ENCODE measurements around the gene NDFIP2.

NDFIP2 gene

DNA sequence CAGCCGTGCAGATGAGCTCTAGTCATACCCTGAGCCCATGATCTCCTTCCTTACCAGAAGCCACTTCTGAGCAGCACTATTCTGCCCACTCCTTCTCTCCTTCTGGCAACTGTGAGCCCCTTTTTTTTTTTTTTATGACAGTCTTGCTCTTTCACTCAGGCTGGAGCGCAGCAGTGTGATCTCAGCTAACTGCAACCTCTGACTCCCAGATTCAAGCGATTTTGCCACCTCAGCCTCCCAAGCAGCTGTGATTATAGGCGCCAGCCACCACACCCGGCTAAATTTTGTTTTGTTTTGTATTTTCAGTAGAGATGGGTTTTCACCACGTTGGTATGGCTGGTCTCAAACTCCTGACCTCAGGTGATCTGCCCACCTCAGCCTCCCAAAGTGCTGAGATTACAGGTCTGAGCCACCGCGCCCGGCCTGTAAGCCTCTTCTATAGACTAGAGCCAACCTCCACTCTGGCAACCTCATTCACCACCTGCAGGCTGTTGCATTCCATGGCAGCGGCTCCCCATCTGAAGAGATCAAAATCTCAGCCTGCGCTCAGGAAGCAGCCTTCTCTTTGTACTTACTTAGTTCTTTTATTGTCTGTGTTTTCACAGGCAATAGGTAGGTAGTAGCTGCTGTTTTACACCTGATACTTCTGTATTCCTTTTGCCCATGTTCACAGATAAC is 34.8 kb upstream of the NDFIP2 start:
- Histone ChIP-seq H3K36me3 (ENCODE audit: low read length) (no peaks in the 10 kb centered on the region), H4K20me1 (ENCODE audit: low read depth, low read length) (no peaks in the 10 kb centered on the region), H2AFZ (ENCODE audit: low read depth, low read length, severe bottlenecking) (no peak overlapping the region), H3K9ac (ENCODE audit: low read length) (no peak overlapping the region), H3K4me3 (ENCODE audit: insufficient read depth, low read length, poor library complexity, severe bottlenecking) (no peak overlapping the region), H3K9me2 (replicated peaks; ENCODE audit: insufficient read depth, low read length) (no peaks in the 10 kb centered on the region), H3K4me2 (ENCODE audit: low read depth, low read length, poor library complexity, severe bottlenecking) (no peak overlapping the region), H3F3A (ENCODE audit: insufficient read depth) (no peaks in the 10 kb centered on the region), H3K79me2 (ENCODE audit: insufficient read depth, low read length) (no peaks in the 10 kb centered on the region), H3K27ac (ENCODE audit: low read depth, low read length) (no peak overlapping the region), H3K9me3 (ENCODE audit: insufficient read depth, low read length) (no peaks in the 10 kb centered on the region), H3K27me3 (ENCODE audit: low read length) (no peaks in the 10 kb centered on the region)
- TF ChIP-seq, protein P1, sequence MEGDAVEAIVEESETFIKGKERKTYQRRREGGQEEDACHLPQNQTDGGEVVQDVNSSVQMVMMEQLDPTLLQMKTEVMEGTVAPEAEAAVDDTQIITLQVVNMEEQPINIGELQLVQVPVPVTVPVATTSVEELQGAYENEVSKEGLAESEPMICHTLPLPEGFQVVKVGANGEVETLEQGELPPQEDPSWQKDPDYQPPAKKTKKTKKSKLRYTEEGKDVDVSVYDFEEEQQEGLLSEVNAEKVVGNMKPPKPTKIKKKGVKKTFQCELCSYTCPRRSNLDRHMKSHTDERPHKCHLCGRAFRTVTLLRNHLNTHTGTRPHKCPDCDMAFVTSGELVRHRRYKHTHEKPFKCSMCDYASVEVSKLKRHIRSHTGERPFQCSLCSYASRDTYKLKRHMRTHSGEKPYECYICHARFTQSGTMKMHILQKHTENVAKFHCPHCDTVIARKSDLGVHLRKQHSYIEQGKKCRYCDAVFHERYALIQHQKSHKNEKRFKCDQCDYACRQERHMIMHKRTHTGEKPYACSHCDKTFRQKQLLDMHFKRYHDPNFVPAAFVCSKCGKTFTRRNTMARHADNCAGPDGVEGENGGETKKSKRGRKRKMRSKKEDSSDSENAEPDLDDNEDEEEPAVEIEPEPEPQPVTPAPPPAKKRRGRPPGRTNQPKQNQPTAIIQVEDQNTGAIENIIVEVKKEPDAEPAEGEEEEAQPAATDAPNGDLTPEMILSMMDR (IDR thresholded peaks at IDR 0.05; ENCODE audit: insufficient read depth, low read length, poor library complexity, severe bottlenecking), result no peak
- no peak for TF ChIP-seq EZH2phosphoT487 (conservative IDR thresholded peaks at IDR 0.05; ENCODE audit: low read length)

DNA sequence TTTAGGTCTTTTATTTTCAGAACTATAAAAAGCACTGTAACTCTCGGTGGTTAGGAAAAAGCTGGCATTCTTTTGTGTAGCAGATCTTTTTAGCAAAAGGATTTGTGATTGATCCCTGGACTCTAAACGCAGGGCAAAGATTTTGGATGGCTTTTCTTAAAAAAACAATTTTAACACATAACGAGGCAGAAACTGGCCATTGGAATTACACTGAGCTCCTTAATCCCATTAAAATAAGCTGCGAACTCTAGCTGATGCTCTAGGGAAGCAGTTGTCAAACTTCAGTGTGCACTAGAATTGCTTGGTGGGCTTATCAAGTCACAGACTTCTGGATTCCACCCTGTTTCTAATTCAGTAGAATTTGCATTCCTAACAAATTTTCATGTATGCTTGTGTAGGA is 33.8 kb upstream of the NDFIP2 start:
- Histone ChIP-seq H2AFZ (ENCODE audit: low read depth, low read length, severe bottlenecking) (no peak overlapping the region), H3K36me3 (ENCODE audit: low read length) (no peaks in the 10 kb centered on the region), H4K20me1 (ENCODE audit: low read depth, low read length) (no peaks in the 10 kb centered on the region), H3K4me2 (ENCODE audit: low read depth, low read length, poor library complexity, severe bottlenecking) (no peak overlapping the region), H3K79me2 (ENCODE audit: insufficient read depth, low read length) (no peaks in the 10 kb centered on the region), H3K9me2 (replicated peaks; ENCODE audit: insufficient read depth, low read length) (no peaks in the 10 kb centered on the region), H3K9me3 (ENCODE audit: insufficient read depth, low read length) (no peaks in the 10 kb centered on the region), H3F3A (ENCODE audit: insufficient read depth) (no peaks in the 10 kb centered on the region), H3K9ac (ENCODE audit: low read length) (no peak overlapping the region), H3K27ac (ENCODE audit: low read depth, low read length) (no peak overlapping the region), H3K27me3 (ENCODE audit: low read length) (no peaks in the 10 kb centered on the region), H3K4me3 (ENCODE audit: insufficient read depth, low read length, poor library complexity, severe bottlenecking) (no peak overlapping the region)
- TF ChIP-seq, protein P1 (IDR thresholded peaks at IDR 0.05; ENCODE audit: insufficient read depth, low read length, poor library complexity, severe bottlenecking), result no peak
- TF ChIP-seq EZH2phosphoT487 (conservative IDR thresholded peaks at IDR 0.05; ENCODE audit: low read length), result no peak

DNA sequence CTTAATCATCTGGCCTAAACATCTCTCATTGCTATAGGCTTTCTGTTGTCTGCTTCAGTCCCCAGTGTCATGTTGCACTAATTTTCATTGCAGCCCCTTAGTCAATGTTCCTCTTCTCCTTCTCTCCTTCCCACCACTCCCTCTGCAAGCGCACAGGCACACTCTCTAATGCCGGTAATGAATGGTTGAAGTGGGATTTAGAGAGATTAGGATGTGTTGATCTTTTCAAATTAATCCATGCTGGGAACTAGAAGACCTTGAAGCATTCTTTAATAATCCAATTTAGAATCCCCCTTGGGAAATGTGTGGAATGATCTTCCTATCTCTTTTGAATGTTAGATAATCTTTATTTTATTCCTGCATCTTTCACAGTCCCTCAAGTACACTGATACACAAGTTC is 33.2 kb upstream of the NDFIP2 start:
- Histone ChIP-seq H3K36me3 (ENCODE audit: low read length) (no peaks in the 10 kb centered on the region), H3K79me2 (ENCODE audit: insufficient read depth, low read length) (no peaks in the 10 kb centered on the region), H3K27me3 (ENCODE audit: low read length) (no peaks in the 10 kb centered on the region), H4K20me1 (ENCODE audit: low read depth, low read length) (no peaks in the 10 kb centered on the region), H3K9me3 (ENCODE audit: insufficient read depth, low read length) (no peaks in the 10 kb centered on the region), H3F3A (ENCODE audit: insufficient read depth) (no peaks in the 10 kb centered on the region), H3K27ac (ENCODE audit: low read depth, low read length) (no peak overlapping the region), H3K4me3 (ENCODE audit: insufficient read depth, low read length, poor library complexity, severe bottlenecking) (no peak overlapping the region), H3K9me2 (replicated peaks; ENCODE audit: insufficient read depth, low read length) (no peaks in the 10 kb centered on the region), H2AFZ (ENCODE audit: low read depth, low read length, severe bottlenecking) (no peak overlapping the region), H3K4me2 (ENCODE audit: low read depth, low read length, poor library complexity, severe bottlenecking) (no peak overlapping the region), H3K9ac (ENCODE audit: low read length) (no peak overlapping the region)
- TF ChIP-seq, protein P1 (IDR thresholded peaks at IDR 0.05; ENCODE audit: insufficient read depth, low read length, poor library complexity, severe bottlenecking), result no peak
- TF ChIP-seq EZH2phosphoT487 (conservative IDR thresholded peaks at IDR 0.05; ENCODE audit: low read length), result no peak
